ENCODE results near the gene TBL1XR1. TPM values are rescaled to one million over a fixed set of nuclear protein-coding genes. Genes with fewer than 3 reads are reported as not detected.
A peak's percentile ranks its signal among the peaks of the same experiment; 100 is the strongest.

Gene TBL1XR1
- total and polyA plus RNA-seq, 8 donors, result 14.1 to 93.0 (median 47.2) TPM

DNA sequence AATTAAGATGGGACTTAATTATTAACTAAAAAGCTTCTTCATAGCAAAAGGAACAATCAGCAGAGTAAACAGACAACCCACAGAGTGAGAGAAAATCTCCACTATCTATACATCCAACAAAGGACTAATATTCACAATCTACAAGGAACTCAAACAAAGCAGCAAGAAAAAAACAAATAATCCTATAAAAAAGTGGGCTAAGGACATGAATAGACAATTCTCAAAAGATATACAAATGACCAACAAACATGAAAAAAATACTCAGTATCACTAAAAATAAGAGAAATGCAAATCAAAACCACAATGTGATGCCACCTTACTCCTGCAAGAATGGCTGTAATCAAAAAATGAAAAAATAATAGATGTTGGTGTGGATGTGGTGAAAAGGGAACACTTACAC, 103.3 kb downstream of the TBL1XR1 start:
- intact Hi-C loops (cut with DNase I), result no loop called here
- Histone ChIP-seq H3K4me1 (no peaks in the 10 kb centered on the region), H3K27me3 (no peaks in the 10 kb centered on the region), H3K27ac (no peak overlapping the region), H3K9me3 (no peaks in the 10 kb centered on the region), H3K4me3 (no peak overlapping the region), H3K36me3 (no peaks in the 10 kb centered on the region)
- TF ChIP-seq, protein P1, sequence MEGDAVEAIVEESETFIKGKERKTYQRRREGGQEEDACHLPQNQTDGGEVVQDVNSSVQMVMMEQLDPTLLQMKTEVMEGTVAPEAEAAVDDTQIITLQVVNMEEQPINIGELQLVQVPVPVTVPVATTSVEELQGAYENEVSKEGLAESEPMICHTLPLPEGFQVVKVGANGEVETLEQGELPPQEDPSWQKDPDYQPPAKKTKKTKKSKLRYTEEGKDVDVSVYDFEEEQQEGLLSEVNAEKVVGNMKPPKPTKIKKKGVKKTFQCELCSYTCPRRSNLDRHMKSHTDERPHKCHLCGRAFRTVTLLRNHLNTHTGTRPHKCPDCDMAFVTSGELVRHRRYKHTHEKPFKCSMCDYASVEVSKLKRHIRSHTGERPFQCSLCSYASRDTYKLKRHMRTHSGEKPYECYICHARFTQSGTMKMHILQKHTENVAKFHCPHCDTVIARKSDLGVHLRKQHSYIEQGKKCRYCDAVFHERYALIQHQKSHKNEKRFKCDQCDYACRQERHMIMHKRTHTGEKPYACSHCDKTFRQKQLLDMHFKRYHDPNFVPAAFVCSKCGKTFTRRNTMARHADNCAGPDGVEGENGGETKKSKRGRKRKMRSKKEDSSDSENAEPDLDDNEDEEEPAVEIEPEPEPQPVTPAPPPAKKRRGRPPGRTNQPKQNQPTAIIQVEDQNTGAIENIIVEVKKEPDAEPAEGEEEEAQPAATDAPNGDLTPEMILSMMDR (IDR thresholded peaks at IDR 0.05), result no peak
- FAIRE-seq (no peak), DNase-seq (no peak), ATAC-seq (no peak)

DNA sequence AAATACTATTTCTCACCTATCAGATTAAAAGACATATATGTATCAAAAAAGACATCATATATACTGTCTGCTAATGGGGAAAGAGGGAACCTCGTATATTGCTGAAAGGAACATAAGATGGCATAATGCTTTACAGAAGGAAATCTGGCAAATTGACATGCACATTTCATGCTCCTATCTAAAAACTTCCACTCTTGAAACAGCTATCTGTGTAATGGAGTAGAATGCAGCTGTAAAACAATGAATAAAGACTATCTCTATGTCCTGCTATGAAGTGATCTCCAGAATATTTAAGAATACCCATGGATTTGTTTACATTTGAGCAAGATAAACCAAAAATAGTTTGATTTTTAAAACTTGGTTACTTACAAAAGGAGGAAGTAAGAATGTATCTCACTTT, 107.4 kb downstream of the TBL1XR1 start:
- DNase-seq (no peak), ATAC-seq (no peak)
- intact Hi-C loops (cut with DNase I), result no loop called here

DNA sequence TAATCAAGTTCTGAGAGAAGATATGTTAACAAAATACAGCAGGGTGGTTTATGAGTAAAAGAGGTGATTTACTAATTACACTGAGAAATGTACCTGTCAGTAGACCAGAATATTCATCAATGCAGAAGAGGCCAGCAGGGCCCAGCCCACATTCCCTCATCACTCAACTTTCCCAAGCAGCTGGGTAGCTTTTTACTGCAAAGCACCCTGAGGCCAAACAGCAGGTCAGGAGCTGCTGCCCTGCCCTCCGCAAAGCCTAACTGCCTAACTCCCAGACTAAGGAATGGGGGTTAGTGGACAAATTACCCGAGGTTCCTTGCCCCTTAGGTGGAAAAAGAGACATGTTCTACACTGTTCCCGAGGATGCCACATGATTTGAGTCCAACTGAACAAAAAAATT, 108.2 kb downstream of the TBL1XR1 start:
- H3K4me3 ChIP-seq, result no peak overlapping the region
- peak in 1 of 4 donors; percentile 17 for ATAC-seq
- DNase-seq, result no peak
- H3K36me3 ChIP-seq, result no peaks in the 10 kb centered on the region
- no peak for FAIRE-seq
- no peaks in the 10 kb centered on the region for H3K9me3 ChIP-seq
- no peak overlapping the region for H3K27ac ChIP-seq
- intact Hi-C loops (cut with DNase I), result no loop called here
- TF ChIP-seq, protein P1 (IDR thresholded peaks at IDR 0.05), result no peak
- 89 to 91% methylated on average over 3 of the region's 3 CpGs for WGBS, 2 donors
- H3K4me1 ChIP-seq, result peaks cover 0 to 5% (median 0%) of the 10 kb centered on the region in 3 donors
- H3K27me3 ChIP-seq, result no peaks in the 10 kb centered on the region

More for the DNA sequence above, 107.4 kb downstream of the TBL1XR1 start:
- H3K4me3 ChIP-seq, result no peak overlapping the region
- no peaks in the 10 kb centered on the region for H3K36me3 ChIP-seq
- no peak overlapping the region for H3K27ac ChIP-seq
- FAIRE-seq, result no peak
- WGBS, 2 donors, result 61 to 79% methylated on average over 1 of the region's 1 CpG
- H3K27me3 ChIP-seq, result no peaks in the 10 kb centered on the region
- no peaks in the 10 kb centered on the region for H3K9me3 ChIP-seq
- TF ChIP-seq, protein P1 (IDR thresholded peaks at IDR 0.05), result no peak
- peaks cover 0 to 5% (median 0%) of the 10 kb centered on the region in 3 donors for H3K4me1 ChIP-seq

DNA sequence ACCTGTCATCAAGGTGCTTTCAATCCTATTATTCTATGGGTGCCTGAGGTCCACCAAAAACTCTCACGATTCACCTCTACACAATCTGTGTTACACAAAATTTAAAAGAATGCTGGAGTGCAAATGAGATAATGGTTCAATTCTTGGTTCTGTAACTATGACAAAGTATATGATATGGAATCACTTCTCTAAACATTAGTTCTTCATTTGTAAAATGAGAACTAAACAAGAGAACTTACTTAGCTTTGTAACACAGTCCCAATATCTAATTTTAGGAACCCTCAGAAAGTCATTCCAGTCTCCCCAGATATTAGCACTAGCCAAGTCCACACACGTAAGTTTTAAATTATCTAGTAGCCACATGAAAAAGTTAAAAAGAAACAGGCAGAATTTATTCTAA, 111.5 kb downstream of the TBL1XR1 start:
- 43 to 69% methylated on average over 2 of the region's 2 CpGs for whole genome bisulfite sequencing, 2 donors
- no peaks in the 10 kb centered on the region for H3K27me3 ChIP-seq
- H3K4me3 ChIP-seq, result no peak overlapping the region
- no peaks in the 10 kb centered on the region for H3K9me3 ChIP-seq
- intact Hi-C loops (cut with DNase I), result no loop called here
- no peak for ATAC-seq
- no peak overlapping the region for H3K27ac ChIP-seq
- no peak for DNase-seq
- TF ChIP-seq, protein P1 (IDR thresholded peaks at IDR 0.05), result no peak
- peaks cover 0 to 5% (median 0%) of the 10 kb centered on the region in 3 donors for H3K4me1 ChIP-seq
- H3K36me3 ChIP-seq, result no peaks in the 10 kb centered on the region
- no peak for FAIRE-seq

DNA sequence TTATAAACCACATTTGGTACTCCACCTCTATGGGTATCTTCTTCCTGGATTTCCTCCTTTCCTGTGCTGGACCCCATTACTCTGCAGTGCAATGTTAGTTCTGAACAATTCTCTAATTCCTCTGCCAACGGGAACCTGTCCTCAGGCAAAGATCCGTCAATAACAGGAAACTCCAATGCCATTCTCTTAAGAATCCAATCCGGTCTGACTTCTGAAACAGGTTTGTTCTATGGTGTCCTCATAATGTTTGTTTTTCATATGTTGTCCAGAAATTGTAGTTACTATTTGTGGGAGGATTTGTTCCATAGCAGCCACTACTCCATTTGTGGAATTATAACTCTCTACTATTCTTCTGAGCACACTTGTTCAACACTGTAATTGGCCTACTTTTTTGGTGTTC, 112.7 kb downstream of the TBL1XR1 start:
- H3K27ac ChIP-seq, result no peak overlapping the region
- TF ChIP-seq, protein P1 (IDR thresholded peaks at IDR 0.05), result no peak

More for the DNA sequence above, 112.7 kb downstream of the TBL1XR1 start:
- FAIRE-seq (no peak), ATAC-seq (no peak), DNase-seq (no peak)
- no peak overlapping the region for H3K4me3 ChIP-seq
- WGBS, 2 donors, result 74 to 80% methylated on average over 3 of the region's 3 CpGs
- H3K4me1 ChIP-seq, result peaks cover 0 to 5% (median 5%) of the 10 kb centered on the region in 3 donors
- intact Hi-C loops (cut with DNase I), result no loop called here
- H3K36me3 ChIP-seq, result no peaks in the 10 kb centered on the region
- no peaks in the 10 kb centered on the region for H3K27me3 ChIP-seq
- H3K9me3 ChIP-seq, result no peaks in the 10 kb centered on the region

Data from pancreas (tissue), 10 donors.